Lung (tissue), 12 donors: ENCODE measurements around the gene SAMHD1. TPM values are rescaled to one million over a fixed set of nuclear protein-coding genes. Genes with fewer than 3 reads are reported as not detected.

Experiments used
- ATAC-seq: fragments of 200-7000 bp; cut with Tn5 transposase; one replicate; pipeline ENCODE4 v1.9.1; 2020; ENCODE audit warnings: moderate number of reproducible peaks; ENCODE audit not compliant: insufficient read depth, low FRiP score
- DNase-seq, 3 donors: peaks; one replicate each; pipeline ENCODE4 v3.0.0-alpha.2; 2013 to 2017
- H3K27ac ChIP-seq, 2 donors: one replicate each; pipeline ENCODE4 v1.5.1; 2013; ENCODE audit warnings: mild to moderate bottlenecking in 2 of 2, moderate library complexity in 2 of 2, control low read depth in 1 of 2, inconsistent platforms in 1 of 2, low read depth in 1 of 2, low read length in 1 of 2
- H3K27me3 ChIP-seq, 3 donors: one replicate each; pipeline ENCODE4 v1.5.1; 2013; ENCODE audit warnings: low read length in 2 of 3; ENCODE audit not compliant: control insufficient read depth in 3 of 3, insufficient read depth in 3 of 3
- H3K36me3 ChIP-seq, 4 donors: one replicate each; pipeline ENCODE4 v1.5.1; 2013; ENCODE audit warnings: low read length in 4 of 4, mild to moderate bottlenecking in 1 of 4, moderate library complexity in 1 of 4; ENCODE audit not compliant: control insufficient read depth in 4 of 4, insufficient read depth in 4 of 4
- H3K4me1 ChIP-seq, 5 donors: one replicate each; pipeline ENCODE4 v1.5.1; 2013; ENCODE audit warnings: low read length in 5 of 5, mild to moderate bottlenecking in 2 of 5, moderate library complexity in 1 of 5; ENCODE audit not compliant: control insufficient read depth in 5 of 5, insufficient read depth in 5 of 5
- H3K4me3 ChIP-seq: one replicate; pipeline ENCODE4 v1.5.1; 2013; ENCODE audit warnings: mild to moderate bottlenecking, control low read depth, moderate library complexity
- H3K9ac ChIP-seq, 2 donors: one replicate each; pipeline ENCODE4 v1.5.1; 2013; ENCODE audit warnings: low read length in 2 of 2, control low read depth in 1 of 2; ENCODE audit not compliant: insufficient read depth in 1 of 2
- H3K9me3 ChIP-seq, 4 donors: one replicate each; pipeline ENCODE4 v1.5.1; 2013; ENCODE audit warnings: low read length in 3 of 4, mild to moderate bottlenecking in 1 of 4, moderate library complexity in 1 of 4; ENCODE audit not compliant: control insufficient read depth in 4 of 4, insufficient read depth in 3 of 4
- CTCF ChIP-seq: IDR thresholded peaks from 2 replicates; pipeline ENCODE4 v1.5.1; 2012; ENCODE audit warnings: mild to moderate bottlenecking; ENCODE audit errors: control extremely low read depth, extremely low read depth
- WGBS, 2 donors: extraction: QIAGEN DNeasy Blood & Tissue Kit; methylation state at CpG; one replicate each; pipeline ENCODE4 v1.1.7; 2013; 5-methylcytosine and 5-hydroxymethylcytosine counted together
- polyA plus RNA-seq, 2 donors: library from polyadenylated mRNA; stranded (reverse); fragments of 200-250 nt; gene quantifications; one replicate each; pipeline ENCODE4 v1.2.1, GENCODE V29; 2013
- total RNA-seq, 2 donors: library from RNA; depleted of rRNA in 1 of 2; stranded (reverse); fragments of >200 nt in 1 of 2; gene quantifications; one replicate each; pipeline ENCODE4 v1.2.1, GENCODE V29; 2014 to 2021
- donor health status: control.
- donor health status: control.
- donor health status: Bipolar disorder and iron deficiency.
- donor health status: healthy.
- donor health status: DM: yes; HTN: yes; CAD: no.

Gene SAMHD1
- total and polyA plus RNA-seq, 4 donors, result 59.7 to 184 (median 90.9) TPM

DNA sequence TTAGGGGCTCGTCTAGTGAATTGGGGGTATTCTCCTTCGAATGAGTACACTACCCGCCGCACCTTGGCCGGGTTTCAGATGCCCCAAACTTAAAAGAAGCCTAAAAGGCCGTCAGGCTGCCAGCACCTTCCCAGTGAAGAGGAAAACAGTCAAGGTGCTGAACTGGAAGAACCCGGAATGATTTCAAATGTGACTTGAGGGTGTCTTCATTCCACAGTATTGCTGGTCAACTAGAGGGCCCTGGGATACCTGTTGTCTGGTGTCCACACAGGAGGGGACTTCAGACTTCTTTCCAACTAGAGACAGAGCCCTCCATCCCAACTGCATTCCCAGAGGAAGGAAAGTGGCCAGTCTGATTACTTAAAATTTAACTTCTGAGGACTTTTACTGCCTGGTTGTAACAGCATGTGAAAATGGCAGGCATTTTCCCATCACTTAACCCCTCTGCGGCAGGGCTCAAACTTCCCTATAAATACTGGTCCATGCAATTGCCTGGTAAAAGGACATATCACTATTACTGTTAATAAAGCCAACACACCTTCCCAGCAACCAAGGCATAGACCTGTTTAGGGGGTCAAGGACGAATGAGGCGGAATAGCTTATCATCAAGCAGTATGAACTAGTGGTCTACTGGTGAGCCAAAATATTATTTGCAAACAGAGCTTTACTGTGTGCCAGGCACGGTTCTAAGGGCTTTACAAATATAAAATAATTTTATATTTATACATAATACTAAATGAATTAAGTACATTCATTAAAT is 651 bp upstream of the SAMHD1 start:
- H3K9me3 ChIP-seq, result no peaks in the 10 kb centered on the region
- H3K27ac ChIP-seq, result peak overlapping the region; percentile 58 to 97
- TF ChIP-seq CTCF, result no peak
- H3K36me3 ChIP-seq, result no peaks in the 10 kb centered on the region
- H3K4me3 ChIP-seq, result peak overlapping the region; percentile 50
- DNase-seq (no peak), ATAC-seq (no peak)
- WGBS, 2 donors, result 32 to 38% methylated on average over 11 of the region's 11 CpGs
- no peaks in the 10 kb centered on the region for H3K27me3 ChIP-seq
- peak overlapping the region in 1 of 2 donors; percentile 50 for H3K9ac ChIP-seq
- H3K4me1 ChIP-seq, result peaks cover 0 to 24% (median 4%) of the 10 kb centered on the region in 5 donors

DNA sequence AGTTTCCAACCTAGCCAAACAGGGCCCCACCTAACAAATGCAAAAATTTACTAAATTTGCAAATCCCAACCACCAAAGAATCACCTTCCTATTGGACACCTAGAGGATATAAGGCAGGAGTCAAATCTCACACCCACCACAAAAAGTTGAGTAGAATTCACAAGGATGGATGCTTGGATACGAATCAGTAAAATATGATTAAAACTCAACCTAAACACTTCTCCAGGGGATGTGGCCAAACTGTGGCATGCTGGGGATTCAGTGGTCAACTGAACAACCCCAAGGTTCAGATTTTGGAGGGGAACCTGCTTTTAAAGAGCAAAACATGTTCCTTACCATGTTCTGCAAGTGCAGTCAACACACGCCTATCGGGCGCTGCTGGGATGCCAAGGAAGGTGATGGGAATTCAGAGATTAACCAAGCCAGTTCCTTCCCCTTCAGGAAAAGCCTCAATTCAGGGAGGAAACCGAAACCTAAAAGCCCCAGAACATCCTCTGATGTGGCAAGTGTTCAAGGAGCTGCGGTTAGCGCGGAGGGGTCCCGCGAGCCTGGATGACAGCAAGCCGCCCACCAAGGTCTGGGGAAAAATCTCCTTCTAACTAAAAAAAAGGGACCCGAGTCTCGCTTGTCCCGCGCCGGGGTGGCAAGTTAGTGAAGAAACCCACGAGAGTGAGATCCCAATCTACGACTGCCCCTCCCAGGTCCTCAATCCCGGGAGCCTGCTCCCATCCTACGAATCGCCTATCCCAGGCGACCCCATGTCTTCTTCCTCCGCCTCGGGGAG is 902 bp downstream of the SAMHD1 start:
- WGBS, 2 donors, result 1% methylated on average over 24 of the region's 24 CpGs
- peak overlapping the region; percentile 92 for H3K4me3 ChIP-seq
- ATAC-seq (peak; percentile 16), DNase-seq (peak in 2 of 3 donors; percentile 20 to 31)
- peak overlapping the region in 1 of 2 donors; percentile 57 for H3K9ac ChIP-seq
- H3K27me3 ChIP-seq, result no peaks in the 10 kb centered on the region
- TF ChIP-seq CTCF, result no peak
- peaks cover 0 to 3% (median 0%) of the 10 kb centered on the region in 4 donors for H3K36me3 ChIP-seq
- H3K9me3 ChIP-seq, result no peaks in the 10 kb centered on the region
- H3K27ac ChIP-seq, result peak overlapping the region; percentile 70 to 97
- H3K4me1 ChIP-seq, result peaks cover 0 to 24% (median 4%) of the 10 kb centered on the region in 5 donors

GRCh38 chr20:36941401-36941835 is 10.1 kb downstream of the SAMHD1 start:
- peaks cover 0 to 23% (median 0%) of the 10 kb centered on the region in 5 donors for H3K4me1 ChIP-seq
- ATAC-seq (no peak), DNase-seq (no peak)
- WGBS, 2 donors, result 70 to 71% methylated on average over 1 of the region's 1 CpG
- TF ChIP-seq CTCF, result no peak
- H3K27me3 ChIP-seq, result no peaks in the 10 kb centered on the region
- no peak overlapping the region for H3K4me3 ChIP-seq
- H3K27ac ChIP-seq, result peak overlapping the region in 1 of 2 donors; percentile 33
- no peak overlapping the region for H3K9ac ChIP-seq
- H3K9me3 ChIP-seq, result no peaks in the 10 kb centered on the region
- peaks cover 0 to 14% (median 4%) of the 10 kb centered on the region in 4 donors for H3K36me3 ChIP-seq
